WTC11 (cell line): ENCODE data around the gene POU2F1. TPM values are rescaled to one million over a fixed set of nuclear protein-coding genes. Genes with fewer than 3 reads are reported as not detected.

Experiments used
- ATAC-seq: fragments of 200-7000 bp; cut with Tn5 transposase; 2 replicates; pipeline ENCODE4 v1.10.0; 2021; ENCODE audit warnings: mild to moderate bottlenecking, moderate library complexity
- CTCF ChIA-PET: fragments of 300-600 bp; sonication (Branson Sonifier 250); formaldehyde crosslinking; loops from one replicate; lab custom pipeline; 2021; ENCODE audit warnings: antibody characterized with exemption; lab: Charles Lee
- POLR2A ChIA-PET: fragments of 350-600 bp; sonication (Branson Sonifier 250); formaldehyde crosslinking; loops from one replicate; lab custom pipeline; 2021; ENCODE audit warnings: antibody characterized with exemption; lab: Charles Lee
- DNase-seq: peaks from one replicate; pipeline ENCODE4 v3.0.0; 2021; ENCODE audit warnings: low spot score
- H3K27ac Mint-ChIP-seq: 2 replicates; pipeline ENCODE4 v1.8.0; 2021; ENCODE audit warnings: mixed read lengths
- H3K27me3 Mint-ChIP-seq: 2 replicates; pipeline ENCODE4 v1.8.0; 2021; ENCODE audit warnings: low read depth, mild to moderate bottlenecking, moderate library complexity, mixed read lengths
- H3K36me3 Mint-ChIP-seq: 2 replicates; pipeline ENCODE4 v1.8.0; 2021; ENCODE audit warnings: mixed read lengths
- H3K4me1 Mint-ChIP-seq: 2 replicates; pipeline ENCODE4 v1.8.0; 2022; ENCODE audit warnings: mixed read lengths
- H3K4me3 Mint-ChIP-seq: 2 replicates; pipeline ENCODE4 v1.8.0; 2021; ENCODE audit warnings: mild to moderate bottlenecking, moderate library complexity, mixed read lengths
- H3K9me3 Mint-ChIP-seq: 2 replicates; pipeline ENCODE4 v1.8.0; 2021; ENCODE audit warnings: mixed read lengths
- FOXJ3 ChIP-seq: sonication (generic); formaldehyde crosslinking; IDR thresholded peaks from 2 replicates; pipeline ENCODE4 v1.9.0; 2021; ENCODE audit warnings: missing genetic modification reagents, mild to moderate bottlenecking, borderline replicate concordance
- JUN ChIP-seq: sonication (generic); formaldehyde crosslinking; IDR thresholded peaks from 2 replicates; pipeline ENCODE4 v1.8.0; 2023; ENCODE audit warnings: mild to moderate bottlenecking, missing genetic modification reagents
- MYBL2 ChIP-seq: sonication (generic); formaldehyde crosslinking; IDR thresholded peaks from 2 replicates; pipeline ENCODE4 v1.8.1; 2023; ENCODE audit warnings: mild to moderate bottlenecking, moderate library complexity, missing genetic modification reagents
- OVOL2 ChIP-seq: fragments of 250-450 bp; sonication (Bioruptor Pico); IDR thresholded peaks from 2 replicates; pipeline ENCODE4 v1.9.0; 2021; ENCODE audit warnings: mild to moderate bottlenecking, borderline replicate concordance
- PRRX2 ChIP-seq: fragments of 250-450 bp; sonication (Bioruptor Pico); IDR thresholded peaks from 2 replicates; pipeline ENCODE4 v1.8.0; 2021; ENCODE audit warnings: mild to moderate bottlenecking
- ZNF416 ChIP-seq: fragments of 250-450 bp; sonication (Bioruptor Pico); IDR thresholded peaks from 2 replicates; pipeline ENCODE4 v1.9.0; 2021; ENCODE audit warnings: mild to moderate bottlenecking, inconsistent platforms
- ZNF671 ChIP-seq: fragments of 250-450 bp; sonication (Bioruptor Pico); IDR thresholded peaks from 2 replicates; pipeline ENCODE4 v1.8.0; 2021; ENCODE audit warnings: mild to moderate bottlenecking
- total RNA-seq: library from RNA; stranded (reverse); gene quantifications from 3 replicates; pipeline ENCODE4 v1.2.3, GENCODE V29; 2021
- TF ChIP-seq, protein P1 (sequence below): sonication (generic); formaldehyde crosslinking; IDR thresholded peaks from 2 replicates; pipeline ENCODE4 v1.8.1; 2022; ENCODE audit warnings: missing genetic modification reagents, borderline replicate concordance
- TF ChIP-seq, protein P2 (sequence below): fragments of 250-450 bp; sonication (Bioruptor Pico); IDR thresholded peaks from 2 replicates; pipeline ENCODE4 v2.1.2; 2022; ENCODE audit warnings: mild to moderate bottlenecking, moderate library complexity
- TF ChIP-seq, protein P3 (sequence below): sonication (generic); formaldehyde crosslinking; IDR thresholded peaks from 2 replicates; pipeline ENCODE4 v1.8.0; 2022; ENCODE audit warnings: mild to moderate bottlenecking, missing genetic modification reagents
- TF ChIP-seq, protein P4 (sequence below): sonication (generic); formaldehyde crosslinking; IDR thresholded peaks from 2 replicates; pipeline ENCODE4 v1.8.1; 2023; ENCODE audit warnings: mild to moderate bottlenecking, missing genetic modification reagents, borderline replicate concordance
- TF ChIP-seq, protein P5 (sequence below): sonication (generic); formaldehyde crosslinking; IDR thresholded peaks from 2 replicates; pipeline ENCODE4 v1.8.1; 2022; ENCODE audit warnings: mild to moderate bottlenecking, missing genetic modification reagents, moderate library complexity, borderline replicate concordance
- TF ChIP-seq, protein P6 (sequence below): fragments of 250-450 bp; sonication (Bioruptor Pico); IDR thresholded peaks from 2 replicates; pipeline ENCODE4 v1.9.0; 2021; ENCODE audit warnings: mild to moderate bottlenecking
- TF ChIP-seq, protein P7 (sequence below): sonication (generic); formaldehyde crosslinking; IDR thresholded peaks from 2 replicates; pipeline ENCODE4 v1.8.0; 2022; ENCODE audit warnings: mild to moderate bottlenecking, missing genetic modification reagents
- TF ChIP-seq, protein P8 (sequence below): sonication (generic); formaldehyde crosslinking; IDR thresholded peaks from 2 replicates; pipeline ENCODE4 v1.8.0; 2022; ENCODE audit warnings: mild to moderate bottlenecking, missing genetic modification reagents

Gene POU2F1
- total RNA-seq, 1 experiment from 2014 or later = 51.3 TPM

DNA sequence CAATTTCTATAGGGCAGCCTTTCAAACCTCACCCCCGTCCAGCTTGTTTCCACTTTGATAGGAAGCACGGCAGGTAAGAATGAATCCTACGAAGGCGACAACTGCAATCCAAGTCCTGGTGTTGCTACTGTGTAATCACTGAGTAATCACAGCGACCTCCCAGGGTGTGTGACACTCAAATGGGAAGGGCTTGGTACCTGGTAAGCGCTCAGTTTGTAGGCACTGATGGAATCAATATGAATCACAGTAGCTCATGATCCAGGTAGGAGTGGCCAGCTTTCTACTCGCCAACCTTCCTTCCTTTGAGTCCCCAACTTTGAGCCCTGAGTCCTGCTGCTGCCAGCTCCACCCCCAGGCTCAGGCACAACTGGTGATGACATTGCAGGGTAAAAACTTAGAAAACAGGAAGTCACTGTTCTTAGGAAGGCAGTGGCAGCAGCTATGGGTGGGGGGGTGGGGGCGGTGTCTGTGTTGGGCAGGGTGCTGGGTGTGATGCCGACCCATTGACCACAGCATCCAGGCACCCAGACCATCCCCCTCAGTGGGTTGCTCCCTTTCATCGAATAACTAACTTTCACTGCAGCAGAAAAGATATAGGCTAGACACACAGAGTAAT lies 226.9 kb downstream of the POU2F1 start:
- no peak overlapping the region for H3K4me3 Mint-ChIP-seq
- ATAC-seq = peak; percentile 73
- no peaks in the 10 kb centered on the region for H3K36me3 Mint-ChIP-seq
- DNase-seq = no peak
- peaks cover 6% of the 10 kb centered on the region for H3K27me3 Mint-ChIP-seq
- H3K9me3 Mint-ChIP-seq = no peaks in the 10 kb centered on the region
- TF ChIP-seq, protein P1, sequence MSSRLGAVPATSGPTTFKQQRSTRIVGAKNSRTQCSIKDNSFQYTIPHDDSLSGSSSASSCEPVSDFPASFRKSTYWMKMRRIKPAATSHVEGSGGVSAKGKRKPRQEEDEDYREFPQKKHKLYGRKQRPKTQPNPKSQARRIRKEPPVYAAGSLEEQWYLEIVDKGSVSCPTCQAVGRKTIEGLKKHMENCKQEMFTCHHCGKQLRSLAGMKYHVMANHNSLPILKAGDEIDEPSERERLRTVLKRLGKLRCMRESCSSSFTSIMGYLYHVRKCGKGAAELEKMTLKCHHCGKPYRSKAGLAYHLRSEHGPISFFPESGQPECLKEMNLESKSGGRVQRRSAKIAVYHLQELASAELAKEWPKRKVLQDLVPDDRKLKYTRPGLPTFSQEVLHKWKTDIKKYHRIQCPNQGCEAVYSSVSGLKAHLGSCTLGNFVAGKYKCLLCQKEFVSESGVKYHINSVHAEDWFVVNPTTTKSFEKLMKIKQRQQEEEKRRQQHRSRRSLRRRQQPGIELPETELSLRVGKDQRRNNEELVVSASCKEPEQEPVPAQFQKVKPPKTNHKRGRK (CRISPR knock-in tag) = no peak
- TF ChIP-seq, protein P2, sequence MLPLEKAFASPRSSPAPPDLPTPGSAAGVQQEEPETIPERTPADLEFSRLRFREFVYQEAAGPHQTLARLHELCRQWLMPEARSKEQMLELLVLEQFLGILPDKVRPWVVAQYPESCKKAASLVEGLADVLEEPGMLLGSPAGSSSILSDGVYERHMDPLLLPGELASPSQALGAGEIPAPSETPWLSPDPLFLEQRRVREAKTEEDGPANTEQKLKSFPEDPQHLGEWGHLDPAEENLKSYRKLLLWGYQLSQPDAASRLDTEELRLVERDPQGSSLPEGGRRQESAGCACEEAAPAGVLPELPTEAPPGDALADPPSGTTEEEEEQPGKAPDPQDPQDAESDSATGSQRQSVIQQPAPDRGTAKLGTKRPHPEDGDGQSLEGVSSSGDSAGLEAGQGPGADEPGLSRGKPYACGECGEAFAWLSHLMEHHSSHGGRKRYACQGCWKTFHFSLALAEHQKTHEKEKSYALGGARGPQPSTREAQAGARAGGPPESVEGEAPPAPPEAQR (CRISPR knock-in tag) = no peak
- TF ChIP-seq, protein P3, sequence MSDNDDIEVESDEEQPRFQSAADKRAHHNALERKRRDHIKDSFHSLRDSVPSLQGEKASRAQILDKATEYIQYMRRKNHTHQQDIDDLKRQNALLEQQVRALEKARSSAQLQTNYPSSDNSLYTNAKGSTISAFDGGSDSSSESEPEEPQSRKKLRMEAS (CRISPR knock-in tag) = no peak
- no peak for TF ChIP-seq FOXJ3 (CRISPR knock-in tag)
- no peak for TF ChIP-seq PRRX2
- no peak for TF ChIP-seq ZNF671 (CRISPR knock-in tag)
- TF ChIP-seq MYBL2 = no peak
- TF ChIP-seq, all 79 proteins: peak for 0
- Mint-ChIP-seq H3K4me1 (peaks cover 9% of the 10 kb centered on the region), H3K27ac (no peak overlapping the region)
- ChIA-PET CTCF (interaction anchor here (0.6 to 3.3 kb wide), 12 partner anchors 8 to 537 kb away, joined by 3 to 14 read pairs (median 4); no protein-coding TSS in a partner anchor), POLR2A (no interaction called here)

DNA sequence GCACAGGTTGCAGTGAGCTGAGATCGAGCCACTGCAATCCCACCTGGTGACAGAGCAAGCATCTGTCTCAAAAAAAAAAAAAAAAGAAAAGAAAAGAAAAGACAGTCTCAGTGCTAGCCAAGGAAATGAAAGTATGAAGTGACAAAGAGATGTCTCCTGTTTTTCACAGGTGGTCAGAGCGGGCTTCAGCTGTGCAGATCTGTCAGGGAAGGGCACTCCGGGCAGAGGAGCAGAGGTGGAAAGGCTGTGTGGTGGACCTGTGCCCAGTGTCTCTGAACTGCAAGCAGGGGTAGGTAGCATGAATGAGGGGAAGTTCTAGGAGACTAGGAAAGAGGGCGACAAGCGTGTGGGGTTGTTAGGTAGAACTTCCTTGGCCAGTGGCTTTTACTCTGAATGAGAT lies 230.2 kb downstream of the POU2F1 start:
- CTCF ChIA-PET = interaction anchor here (0.7 to 0.9 kb wide), 3 partner anchors 82 to 231 kb away, joined by 3 to 6 read pairs (median 5); no protein-coding TSS in a partner anchor
- POLR2A ChIA-PET = no interaction called here
- TF ChIP-seq ZNF416 (CRISPR knock-in tag) (no peak), OVOL2 (CRISPR knock-in tag) (no peak), JUN (CRISPR knock-in tag) (no peak)
- TF ChIP-seq, protein P4, sequence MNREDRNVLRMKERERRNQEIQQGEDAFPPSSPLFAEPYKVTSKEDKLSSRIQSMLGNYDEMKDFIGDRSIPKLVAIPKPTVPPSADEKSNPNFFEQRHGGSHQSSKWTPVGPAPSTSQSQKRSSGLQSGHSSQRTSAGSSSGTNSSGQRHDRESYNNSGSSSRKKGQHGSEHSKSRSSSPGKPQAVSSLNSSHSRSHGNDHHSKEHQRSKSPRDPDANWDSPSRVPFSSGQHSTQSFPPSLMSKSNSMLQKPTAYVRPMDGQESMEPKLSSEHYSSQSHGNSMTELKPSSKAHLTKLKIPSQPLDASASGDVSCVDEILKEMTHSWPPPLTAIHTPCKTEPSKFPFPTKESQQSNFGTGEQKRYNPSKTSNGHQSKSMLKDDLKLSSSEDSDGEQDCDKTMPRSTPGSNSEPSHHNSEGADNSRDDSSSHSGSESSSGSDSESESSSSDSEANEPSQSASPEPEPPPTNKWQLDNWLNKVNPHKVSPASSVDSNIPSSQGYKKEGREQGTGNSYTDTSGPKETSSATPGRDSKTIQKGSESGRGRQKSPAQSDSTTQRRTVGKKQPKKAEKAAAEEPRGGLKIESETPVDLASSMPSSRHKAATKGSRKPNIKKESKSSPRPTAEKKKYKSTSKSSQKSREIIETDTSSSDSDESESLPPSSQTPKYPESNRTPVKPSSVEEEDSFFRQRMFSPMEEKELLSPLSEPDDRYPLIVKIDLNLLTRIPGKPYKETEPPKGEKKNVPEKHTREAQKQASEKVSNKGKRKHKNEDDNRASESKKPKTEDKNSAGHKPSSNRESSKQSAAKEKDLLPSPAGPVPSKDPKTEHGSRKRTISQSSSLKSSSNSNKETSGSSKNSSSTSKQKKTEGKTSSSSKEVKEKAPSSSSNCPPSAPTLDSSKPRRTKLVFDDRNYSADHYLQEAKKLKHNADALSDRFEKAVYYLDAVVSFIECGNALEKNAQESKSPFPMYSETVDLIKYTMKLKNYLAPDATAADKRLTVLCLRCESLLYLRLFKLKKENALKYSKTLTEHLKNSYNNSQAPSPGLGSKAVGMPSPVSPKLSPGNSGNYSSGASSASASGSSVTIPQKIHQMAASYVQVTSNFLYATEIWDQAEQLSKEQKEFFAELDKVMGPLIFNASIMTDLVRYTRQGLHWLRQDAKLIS (CRISPR knock-in tag) = no peak
- TF ChIP-seq, protein P5, sequence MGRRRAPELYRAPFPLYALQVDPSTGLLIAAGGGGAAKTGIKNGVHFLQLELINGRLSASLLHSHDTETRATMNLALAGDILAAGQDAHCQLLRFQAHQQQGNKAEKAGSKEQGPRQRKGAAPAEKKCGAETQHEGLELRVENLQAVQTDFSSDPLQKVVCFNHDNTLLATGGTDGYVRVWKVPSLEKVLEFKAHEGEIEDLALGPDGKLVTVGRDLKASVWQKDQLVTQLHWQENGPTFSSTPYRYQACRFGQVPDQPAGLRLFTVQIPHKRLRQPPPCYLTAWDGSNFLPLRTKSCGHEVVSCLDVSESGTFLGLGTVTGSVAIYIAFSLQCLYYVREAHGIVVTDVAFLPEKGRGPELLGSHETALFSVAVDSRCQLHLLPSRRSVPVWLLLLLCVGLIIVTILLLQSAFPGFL (CRISPR knock-in tag) = no peak
- TF ChIP-seq, protein P6, sequence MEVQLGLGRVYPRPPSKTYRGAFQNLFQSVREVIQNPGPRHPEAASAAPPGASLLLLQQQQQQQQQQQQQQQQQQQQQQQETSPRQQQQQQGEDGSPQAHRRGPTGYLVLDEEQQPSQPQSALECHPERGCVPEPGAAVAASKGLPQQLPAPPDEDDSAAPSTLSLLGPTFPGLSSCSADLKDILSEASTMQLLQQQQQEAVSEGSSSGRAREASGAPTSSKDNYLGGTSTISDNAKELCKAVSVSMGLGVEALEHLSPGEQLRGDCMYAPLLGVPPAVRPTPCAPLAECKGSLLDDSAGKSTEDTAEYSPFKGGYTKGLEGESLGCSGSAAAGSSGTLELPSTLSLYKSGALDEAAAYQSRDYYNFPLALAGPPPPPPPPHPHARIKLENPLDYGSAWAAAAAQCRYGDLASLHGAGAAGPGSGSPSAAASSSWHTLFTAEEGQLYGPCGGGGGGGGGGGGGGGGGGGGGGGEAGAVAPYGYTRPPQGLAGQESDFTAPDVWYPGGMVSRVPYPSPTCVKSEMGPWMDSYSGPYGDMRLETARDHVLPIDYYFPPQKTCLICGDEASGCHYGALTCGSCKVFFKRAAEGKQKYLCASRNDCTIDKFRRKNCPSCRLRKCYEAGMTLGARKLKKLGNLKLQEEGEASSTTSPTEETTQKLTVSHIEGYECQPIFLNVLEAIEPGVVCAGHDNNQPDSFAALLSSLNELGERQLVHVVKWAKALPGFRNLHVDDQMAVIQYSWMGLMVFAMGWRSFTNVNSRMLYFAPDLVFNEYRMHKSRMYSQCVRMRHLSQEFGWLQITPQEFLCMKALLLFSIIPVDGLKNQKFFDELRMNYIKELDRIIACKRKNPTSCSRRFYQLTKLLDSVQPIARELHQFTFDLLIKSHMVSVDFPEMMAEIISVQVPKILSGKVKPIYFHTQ = no peak
- TF ChIP-seq, protein P7, sequence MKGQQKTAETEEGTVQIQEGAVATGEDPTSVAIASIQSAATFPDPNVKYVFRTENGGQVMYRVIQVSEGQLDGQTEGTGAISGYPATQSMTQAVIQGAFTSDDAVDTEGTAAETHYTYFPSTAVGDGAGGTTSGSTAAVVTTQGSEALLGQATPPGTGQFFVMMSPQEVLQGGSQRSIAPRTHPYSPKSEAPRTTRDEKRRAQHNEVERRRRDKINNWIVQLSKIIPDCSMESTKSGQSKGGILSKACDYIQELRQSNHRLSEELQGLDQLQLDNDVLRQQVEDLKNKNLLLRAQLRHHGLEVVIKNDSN (CRISPR knock-in tag) = no peak
- TF ChIP-seq, protein P8, sequence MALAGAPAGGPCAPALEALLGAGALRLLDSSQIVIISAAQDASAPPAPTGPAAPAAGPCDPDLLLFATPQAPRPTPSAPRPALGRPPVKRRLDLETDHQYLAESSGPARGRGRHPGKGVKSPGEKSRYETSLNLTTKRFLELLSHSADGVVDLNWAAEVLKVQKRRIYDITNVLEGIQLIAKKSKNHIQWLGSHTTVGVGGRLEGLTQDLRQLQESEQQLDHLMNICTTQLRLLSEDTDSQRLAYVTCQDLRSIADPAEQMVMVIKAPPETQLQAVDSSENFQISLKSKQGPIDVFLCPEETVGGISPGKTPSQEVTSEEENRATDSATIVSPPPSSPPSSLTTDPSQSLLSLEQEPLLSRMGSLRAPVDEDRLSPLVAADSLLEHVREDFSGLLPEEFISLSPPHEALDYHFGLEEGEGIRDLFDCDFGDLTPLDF (CRISPR knock-in tag) = no peak
- TF ChIP-seq, all 79 proteins: peak for 0
- peaks cover 18% of the 10 kb centered on the region for H3K27me3 Mint-ChIP-seq
- H3K4me1 Mint-ChIP-seq = peaks cover 12% of the 10 kb centered on the region
- DNase-seq = no peak
- ATAC-seq = no peak
- H3K36me3 Mint-ChIP-seq = no peaks in the 10 kb centered on the region
- H3K27ac Mint-ChIP-seq = no peak overlapping the region
- no peaks in the 10 kb centered on the region for H3K9me3 Mint-ChIP-seq
- no peak overlapping the region for H3K4me3 Mint-ChIP-seq
